Thyroid gland (tissue), 4 donors: ENCODE measurements around the gene INKA2.
"Not testable (repeated sequence)": the region's sequence is repeated elsewhere in the genome, so short reads cannot be mapped to it uniquely, and the experiment has no call there.

ENCODE experiments used
- CTCF ChIP-seq, 6 experiments: fragments of 200-600 bp in 3 of 6; fragments of 450-650 bp in 3 of 6; sonication (generic) in 3 of 6; IDR thresholded peaks; one replicate each; pipeline ENCODE4 v1.5.1; 2016 to 2019; ENCODE audit warnings: antibody characterized with exemption in 6 of 6, mild to moderate bottlenecking in 2 of 6, inconsistent platforms in 1 of 6, moderate library complexity in 1 of 6
- POLR2A ChIP-seq, 2 donors: fragments of 450-650 bp; IDR thresholded peaks; one replicate each; pipeline ENCODE4 v1.6.1; 2017; ENCODE audit warnings: antibody characterized with exemption in 2 of 2, mild to moderate bottlenecking in 2 of 2, moderate library complexity in 1 of 2

- not testable (repeated sequence) for TF ChIP-seq POLR2A, CTCF (IDR thresholded peaks at IDR 0.05)
Measured at GRCh38 chr1:111742292-111742691, 3.1 kb upstream of the INKA2 start.
